GM19238 (cell line): ENCODE measurements around the gene ATAD2B.
"Not testable (repeated sequence)": the region's sequence is repeated elsewhere in the genome, so short reads cannot be mapped to it uniquely, and the experiment has no call there.

Source experiments
- DNase-seq: peaks from one replicate; pipeline ENCODE4 v3.0.0; 2011; ENCODE audit warnings: low spot score; ENCODE audit not compliant: insufficient read length

ATAD2B gene

DNA sequence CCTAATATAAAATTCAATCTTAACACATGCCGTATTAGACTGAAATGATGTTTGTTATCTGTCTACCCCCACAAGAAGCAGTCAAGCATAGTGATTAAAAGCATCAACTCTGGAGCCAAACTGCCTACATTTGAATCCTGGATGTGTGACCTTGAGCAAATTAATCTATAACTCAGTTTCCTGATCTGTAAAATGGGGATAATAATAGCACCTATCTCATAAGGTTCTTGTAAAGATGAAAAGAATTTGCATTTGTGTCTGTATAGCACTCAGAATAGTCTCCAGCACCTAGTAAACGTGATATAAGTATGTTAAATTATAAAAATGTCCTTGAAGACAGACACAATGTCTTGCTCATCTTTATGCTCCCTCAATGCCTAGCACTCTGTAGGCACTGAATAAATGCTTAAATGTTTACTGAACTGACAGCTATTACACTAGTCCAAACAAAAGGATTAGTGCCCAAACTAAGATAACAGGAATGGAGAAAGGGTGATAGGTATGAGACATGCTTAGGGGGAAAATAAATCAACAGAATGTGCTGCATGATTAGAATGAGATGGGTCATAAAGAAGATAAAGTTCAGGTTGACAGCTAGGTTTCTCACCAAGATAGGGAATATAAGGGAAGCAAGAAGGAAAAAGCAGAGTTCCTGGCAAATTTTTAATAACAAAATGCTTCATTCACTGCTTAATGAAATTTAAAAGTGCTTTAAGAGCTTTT is 180.6 kb downstream of the ATAD2B start:
- no peak for DNase-seq

DNA sequence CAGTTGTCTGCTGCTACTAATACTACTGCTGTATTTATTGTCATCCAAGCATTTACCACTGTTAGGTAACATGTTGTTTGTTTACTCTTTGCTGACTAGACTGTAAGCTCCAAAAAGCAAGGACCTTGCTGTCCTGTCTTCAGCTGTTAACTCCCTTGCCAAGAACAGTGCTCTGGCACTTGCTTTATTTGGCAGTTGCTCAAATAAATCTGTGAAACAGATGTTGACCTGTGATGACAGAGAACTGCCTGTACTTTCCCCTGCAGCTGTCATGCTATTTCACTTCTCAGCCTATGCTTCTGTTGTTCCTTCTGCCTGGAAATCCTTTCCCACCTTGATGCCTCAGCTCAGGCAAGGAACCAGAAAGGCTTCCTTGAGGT is 181.2 kb downstream of the ATAD2B start:
- DNase-seq = no peak

DNA sequence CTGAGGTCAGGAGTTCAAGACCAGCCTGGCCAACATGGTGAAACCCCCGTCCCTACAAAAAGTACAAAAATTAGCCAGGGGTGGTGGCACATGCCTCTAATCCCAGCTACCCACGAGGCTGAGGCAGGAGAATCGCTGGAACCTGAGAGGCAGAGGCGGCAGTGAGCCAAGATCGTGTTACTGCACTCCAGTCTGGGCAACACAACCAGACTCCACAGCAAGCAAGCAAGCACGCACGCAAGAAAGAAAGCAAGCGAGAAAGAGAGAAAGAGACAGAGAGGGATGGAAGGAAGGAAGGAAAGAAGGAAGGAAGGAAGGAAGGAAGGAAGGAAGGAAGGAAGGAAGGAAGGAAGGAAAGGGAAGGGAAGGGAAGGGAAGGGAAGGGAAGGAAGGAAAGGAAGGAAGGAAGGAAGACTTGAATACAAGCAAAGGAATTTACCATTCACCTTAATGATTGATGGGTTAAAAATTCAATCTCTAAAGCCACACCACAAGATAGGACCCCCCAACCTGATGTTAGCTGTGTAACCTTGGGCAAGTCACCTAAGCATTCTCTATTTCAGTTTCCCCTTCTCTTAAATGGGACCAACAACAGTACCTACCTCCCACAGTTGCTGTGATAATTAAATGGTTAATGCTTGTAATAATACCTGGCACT is 181.7 kb downstream of the ATAD2B start:
- no peak for DNase-seq

DNA sequence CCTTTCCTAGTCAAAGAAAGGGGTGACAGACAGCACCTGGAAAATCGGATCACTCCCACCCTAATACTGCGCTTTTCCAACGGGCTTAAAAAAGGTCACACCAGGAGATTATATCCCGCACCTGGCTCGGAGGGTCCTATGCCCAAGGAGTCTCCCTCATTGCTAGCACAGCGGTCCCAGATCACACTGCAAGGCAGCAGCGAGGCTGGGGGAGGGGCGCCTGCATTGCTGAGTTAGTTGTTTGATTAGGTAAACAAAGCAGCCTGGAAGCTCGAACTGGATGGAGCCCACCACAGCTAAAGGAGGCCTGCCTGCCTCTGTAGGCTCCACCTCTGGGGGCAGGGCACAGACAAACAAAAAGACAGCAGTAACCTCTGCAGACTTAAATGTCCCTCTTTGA is 190.1 kb downstream of the ATAD2B start:
- DNase-seq = not testable (repeated sequence)

DNA sequence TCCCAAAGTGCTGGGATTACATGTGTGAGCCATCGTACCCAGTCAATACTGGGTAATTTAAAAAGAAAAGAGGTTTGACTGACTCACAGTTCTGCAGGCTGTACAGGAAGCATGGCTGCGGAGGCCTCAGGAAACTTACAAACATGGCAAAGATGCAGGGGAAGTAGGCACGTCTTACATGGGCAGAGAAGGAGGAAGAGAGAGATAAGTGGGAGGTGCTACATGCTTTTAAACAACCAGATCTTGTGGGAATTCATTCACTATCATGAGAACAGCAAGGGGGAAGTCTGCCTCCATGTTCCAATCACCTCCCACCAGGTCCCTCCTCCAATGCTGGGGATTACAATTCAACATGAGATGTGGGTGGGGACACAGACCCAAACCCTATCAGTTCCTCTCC is 192.5 kb downstream of the ATAD2B start:
- DNase-seq = no peak

DNA sequence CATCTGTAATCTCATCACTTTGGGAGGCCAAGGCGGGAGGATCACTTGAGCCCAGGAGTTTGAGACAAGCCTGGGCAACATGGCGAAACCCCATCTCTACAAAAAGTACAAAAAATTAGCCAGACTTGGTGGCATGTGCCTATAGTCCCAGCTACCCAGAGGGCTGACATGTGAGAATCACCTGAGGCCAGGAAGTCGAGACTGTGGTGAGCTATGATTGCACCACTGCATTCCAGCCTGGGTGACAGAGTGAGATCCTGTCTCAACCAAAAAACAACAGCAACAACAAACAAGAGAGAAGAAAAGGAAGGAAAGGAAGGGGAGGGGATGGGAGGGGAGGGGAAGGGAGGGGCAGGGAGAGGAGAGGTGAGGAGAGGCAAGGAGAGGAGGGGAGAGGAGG is 203.9 kb downstream of the ATAD2B start:
- not testable (repeated sequence) for DNase-seq

DNA sequence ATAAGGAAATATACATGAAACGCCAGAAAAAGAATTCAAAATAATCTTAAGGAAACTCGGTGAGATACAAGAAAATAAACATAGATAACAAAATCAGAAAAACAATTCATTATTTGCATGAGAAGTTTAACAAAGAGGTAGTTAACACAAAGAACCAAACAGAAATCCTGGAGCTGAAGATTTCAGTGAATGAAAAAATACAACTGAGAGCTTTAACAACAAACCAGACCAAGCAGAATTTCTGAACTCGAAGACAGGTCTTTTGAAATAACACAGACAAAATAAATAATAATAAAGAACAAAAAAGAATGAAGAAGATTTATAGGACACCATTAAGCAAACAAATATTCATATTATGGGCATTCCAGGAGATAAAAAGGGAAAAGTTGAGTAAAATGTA is 204.7 kb downstream of the ATAD2B start:
- DNase-seq = no peak

DNA sequence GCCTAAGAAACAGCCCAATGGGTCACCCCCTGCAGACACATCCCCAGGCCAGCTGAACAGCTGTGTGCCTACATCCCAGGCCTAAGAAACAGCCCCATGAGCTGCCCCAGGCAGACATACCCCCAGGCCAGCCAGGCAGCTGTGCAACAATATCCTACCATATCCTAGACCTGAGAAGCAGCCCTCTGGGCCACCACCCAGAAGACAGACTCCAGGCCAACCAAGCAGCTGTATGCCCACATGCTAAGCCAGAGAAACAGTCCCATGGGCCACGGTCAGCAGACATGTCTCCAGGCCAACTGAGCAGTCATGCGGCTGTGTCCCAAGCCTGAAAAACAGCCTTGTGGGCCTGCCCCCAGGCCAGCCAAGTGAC is 205.5 kb downstream of the ATAD2B start:
- no peak for DNase-seq

DNA sequence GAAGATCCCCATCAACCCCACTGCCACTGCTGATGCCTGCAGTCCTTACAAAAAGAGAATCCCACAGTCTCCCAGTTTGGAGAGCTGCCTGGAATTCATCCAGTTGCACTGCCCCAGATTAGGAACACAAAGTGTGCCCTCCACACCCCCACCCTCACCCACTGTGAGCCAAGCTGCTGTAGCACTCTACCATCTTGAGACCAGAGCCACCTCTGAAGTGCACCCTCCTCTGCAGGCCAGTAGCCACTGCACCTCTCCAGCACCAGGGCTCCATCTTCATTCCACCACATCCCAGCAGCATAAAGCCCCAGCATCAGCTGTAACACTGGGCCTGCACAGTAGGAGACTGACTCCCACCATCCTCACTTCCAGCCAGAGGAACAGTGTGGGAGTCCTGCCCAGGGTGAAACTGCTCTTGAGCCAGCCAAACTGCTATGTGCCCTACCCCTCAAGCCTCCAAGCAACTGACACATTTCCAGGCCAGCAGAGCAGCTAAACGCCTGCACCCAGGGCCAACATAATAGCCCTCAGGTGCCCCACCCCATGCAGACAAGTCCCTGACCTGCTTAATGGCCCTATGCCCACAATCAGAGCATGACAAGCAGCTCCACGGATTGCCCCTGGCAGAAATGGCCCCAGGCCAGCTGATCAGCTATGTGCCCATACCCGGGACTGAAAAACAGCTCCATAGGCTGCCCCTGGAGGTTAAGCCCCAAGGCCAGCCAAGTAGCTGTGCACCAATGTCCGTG is 206.0 kb downstream of the ATAD2B start:
- no peak for DNase-seq

DNA sequence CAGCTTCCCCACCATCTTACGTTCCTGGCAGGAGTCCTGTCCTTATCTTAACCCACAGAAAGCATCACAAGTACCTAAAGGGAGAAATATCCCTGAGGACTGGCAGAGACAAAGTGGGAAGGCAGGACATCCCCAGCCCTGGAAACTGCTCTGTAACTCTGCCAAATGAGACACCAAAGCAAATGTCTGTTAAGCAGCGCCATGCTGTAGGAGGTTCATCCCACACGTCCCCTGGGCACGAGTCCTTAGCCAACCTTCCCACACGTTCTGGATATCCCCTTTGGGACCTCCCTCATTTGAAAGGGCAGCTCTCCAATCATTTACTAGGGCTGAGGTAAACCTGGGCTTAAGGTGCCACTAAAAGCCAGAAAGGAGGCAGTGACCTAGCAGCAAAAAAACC is 207.2 kb downstream of the ATAD2B start:
- no peak for DNase-seq

DNA sequence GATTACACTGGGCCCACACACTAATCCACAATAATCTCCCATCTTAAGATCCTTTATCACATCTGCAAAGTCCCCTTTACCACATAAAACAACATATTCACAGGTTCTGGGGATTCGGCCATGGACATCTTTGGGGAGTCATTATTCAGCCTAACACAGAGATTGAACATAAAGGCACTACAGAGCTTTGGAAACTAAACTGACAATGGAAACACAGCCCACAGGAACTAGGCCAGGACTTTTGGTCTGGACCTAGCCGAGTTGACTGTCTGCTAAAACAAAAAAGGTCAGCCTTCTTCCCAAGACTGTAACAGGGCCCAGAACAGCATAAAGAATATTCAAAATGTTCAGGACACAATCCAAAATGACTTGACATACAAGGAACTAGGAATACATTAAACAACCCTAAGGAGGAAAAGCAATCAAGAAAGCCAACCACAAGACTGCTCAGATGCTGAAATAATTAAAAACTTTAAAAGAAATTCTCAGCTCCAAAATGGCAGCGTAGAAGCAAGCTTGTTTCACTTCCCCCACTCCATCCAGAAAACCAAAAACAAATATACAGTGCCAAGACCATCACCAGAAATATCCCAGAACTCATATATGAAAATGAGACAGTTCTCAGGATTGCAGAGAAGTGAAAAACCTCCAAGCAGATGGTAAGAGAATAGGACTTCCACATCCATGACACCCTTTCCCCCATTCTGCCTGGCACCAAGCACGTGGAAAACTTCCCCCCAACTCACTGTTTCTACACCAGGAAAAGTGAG is 207.8 kb downstream of the ATAD2B start:
- no peak for DNase-seq

DNA sequence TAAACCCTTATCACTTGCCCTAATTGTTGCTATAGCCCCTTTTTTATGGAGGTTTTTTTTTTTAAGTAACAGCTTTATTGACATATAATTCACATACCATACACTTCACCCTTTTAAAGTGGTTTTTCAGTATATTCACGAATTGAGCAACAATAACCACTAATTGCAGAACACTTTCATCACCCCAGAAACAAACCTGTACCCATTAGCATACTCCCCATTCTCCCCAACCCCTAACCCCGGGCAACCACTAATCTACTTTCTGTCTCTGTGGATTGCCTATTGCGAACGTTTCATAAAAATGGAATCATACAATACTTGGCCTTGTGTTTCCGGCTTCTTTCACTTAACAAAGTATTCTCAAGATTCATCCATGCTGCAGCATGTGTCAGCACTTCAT is 213.6 kb downstream of the ATAD2B start:
- no peak for DNase-seq

DNA sequence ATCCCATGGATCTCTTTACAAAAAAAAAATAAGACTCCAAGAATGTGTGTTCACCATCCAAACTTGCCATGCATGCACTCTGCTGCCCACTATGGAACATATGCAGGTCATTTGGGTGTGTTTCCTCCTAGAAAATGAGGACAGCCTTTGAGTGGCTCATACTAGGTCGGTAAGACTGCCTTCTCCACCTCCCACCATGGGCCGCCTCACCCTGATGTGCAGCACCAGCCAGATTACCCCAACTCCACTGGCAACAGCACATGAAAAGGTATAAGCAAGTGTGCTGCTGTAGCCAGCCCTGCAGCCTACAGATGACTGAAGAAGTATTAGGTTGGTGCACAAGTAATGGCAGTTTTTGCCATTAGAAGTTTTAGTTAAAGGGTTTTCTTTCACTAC is 214.2 kb downstream of the ATAD2B start:
- no peak for DNase-seq

DNA sequence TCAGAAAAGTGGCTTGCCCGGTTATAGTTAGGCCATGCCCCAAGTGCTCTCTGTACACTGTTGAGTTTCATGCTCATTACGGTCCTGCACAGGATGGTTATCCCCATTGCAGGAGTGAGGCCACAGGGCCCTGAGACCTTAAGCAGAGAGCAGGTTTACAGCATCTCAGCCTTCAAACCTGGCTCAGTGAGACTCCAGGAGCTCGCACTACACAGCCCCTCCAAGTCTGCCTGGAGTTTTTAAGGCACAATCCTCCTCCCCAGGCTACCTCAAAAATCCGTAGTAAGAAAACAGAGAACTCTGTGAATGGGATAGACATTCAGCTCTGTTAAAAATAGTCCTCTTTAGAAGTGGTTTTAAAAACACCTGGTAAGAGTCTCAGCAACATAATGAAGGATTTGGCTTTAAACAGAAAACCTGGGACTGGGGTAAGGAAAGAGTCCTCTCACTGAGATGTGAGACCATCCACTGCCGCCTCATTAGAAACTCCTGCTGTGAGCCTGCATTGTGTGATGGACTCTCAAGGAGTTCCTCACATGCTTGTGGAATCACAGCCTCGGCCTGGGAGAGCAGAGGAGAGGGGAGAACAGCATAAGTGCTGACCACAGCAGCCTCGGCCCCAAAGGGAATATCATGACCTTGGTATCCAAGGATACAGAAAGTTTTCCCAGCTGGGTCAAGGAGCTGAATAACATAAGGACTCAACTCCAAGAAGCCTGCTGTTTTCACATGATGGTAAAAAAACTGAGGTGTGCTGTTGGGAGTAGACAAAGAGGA is 214.8 kb downstream of the ATAD2B start:
- DNase-seq = no peak

DNA sequence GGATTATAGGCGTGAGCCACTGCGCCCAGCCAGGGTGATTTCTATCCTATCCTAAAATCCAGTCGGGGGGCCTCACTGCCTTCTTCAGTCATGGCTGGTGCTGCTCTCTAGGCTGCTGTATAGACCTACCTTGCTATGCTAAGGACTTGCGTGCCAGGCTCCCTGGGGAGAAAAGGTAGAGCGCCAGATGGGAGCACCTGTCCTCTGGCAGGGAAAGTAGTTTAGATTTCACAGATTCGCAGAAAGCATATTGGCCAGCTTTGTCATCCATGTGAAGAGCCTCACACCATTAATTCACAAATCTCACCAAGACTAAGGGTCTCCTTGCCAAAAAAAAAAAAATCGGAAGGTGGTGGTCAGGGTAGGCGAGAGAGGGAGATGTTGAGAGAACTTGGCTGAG is 217.6 kb downstream of the ATAD2B start:
- no peak for DNase-seq

DNA sequence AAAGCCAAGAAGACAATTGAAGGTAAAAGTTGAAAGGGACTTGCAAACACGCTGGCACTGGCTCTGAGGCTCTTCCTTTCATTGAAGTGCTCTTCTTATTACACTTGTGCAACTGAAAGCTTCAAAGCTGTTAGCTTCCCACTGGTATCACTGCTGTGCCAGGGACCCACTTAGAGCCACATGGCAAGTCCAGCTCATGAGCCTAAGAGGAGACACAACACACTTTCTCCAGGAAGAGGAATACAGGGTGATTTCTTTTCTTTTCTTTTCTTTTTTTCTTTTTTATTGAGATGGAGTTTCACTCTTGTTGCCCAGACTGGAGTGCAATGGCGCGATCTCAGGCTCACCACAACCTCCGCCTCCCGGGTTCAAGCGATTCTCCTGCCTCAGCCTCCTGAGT is 218.2 kb downstream of the ATAD2B start:
- DNase-seq = no peak

DNA sequence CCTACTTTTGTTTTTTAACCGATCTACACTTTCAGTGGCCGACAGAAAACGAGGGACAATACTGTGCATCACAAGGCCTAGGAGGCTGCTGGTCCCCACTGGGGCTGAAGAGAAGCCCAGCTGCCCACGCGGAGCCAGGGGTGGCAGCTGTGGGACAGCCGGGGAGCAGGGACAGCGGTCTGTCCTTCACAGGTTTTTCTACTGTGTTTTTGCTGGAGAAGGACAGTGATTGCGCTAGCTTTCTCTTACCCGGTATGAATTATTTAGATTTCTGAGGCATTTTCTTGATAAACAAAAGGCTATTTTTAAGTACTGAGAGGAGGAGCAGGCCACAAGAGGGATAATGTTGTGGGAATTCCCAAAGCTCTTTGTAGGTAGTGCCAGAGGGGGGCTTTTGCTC is 219.8 kb downstream of the ATAD2B start:
- DNase-seq = no peak

DNA sequence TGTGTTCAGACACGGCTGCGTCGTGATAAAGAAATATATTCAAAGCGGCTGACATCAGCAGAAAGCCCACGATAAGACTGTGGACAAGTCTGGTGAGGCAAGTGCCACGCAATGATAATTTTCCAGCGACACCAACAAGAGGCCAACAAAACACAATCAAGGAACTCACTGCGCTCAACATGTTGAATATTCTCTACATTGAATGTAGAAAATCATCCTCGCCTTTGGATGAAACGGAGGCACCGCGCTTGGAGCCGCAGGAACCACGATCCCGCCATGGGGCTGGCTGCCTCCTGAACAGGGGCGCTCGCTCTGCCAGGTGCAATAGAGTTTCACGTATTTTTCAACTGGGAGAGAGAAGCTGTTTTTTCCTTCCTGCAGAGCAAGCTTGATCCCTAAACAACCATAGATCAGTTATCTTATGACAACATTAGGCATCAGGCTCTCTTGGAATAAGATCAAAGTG is 220.3 kb downstream of the ATAD2B start:
- no peak for DNase-seq

DNA sequence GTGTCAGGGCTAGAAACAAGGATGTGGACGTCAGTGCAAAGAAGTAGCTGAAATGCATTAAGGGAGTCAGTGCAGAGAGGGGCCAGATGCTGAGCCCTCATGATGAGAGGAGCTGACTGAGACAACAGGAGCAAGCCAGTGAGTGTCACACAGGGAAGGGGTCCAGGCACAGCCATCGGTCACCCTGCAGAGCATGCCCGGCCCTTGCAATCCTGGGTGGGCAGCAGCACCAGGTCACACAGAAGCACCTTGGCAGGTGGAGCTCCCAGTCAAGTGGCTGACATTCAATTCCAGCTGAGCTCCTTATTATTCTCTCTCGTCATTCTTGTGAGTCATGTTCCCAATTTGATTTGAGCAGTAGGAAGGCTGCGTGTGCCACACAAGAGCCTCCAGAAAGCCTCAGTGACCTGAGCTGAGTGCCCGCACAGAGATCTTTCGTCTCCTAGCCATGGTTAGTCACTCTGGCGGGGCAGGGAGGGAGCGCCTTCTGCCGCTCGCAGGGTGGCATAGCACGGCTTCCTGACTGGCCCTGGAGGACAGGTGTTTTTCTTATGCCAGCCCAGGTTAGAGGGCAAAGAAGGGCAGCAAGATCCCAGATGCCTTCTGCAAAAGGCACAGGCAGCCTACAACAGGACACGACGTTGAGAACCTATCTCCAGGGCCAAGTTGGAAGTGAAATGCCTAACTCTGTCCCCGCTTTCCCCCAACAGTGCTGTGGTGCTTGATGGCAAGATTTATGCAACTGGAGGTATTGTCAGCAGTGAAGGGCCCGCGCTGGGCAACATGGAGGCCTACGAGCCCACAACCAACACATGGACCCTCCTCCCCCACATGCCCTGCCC is 220.9 kb downstream of the ATAD2B start:
- no peak for DNase-seq
